PFSK-1 (cell line): ENCODE results near the gene USP53.

Experiments
- POLR2AphosphoS5 ChIP-seq: IDR thresholded peaks from 2 replicates; pipeline ENCODE4 v1.6.1; 2012; ENCODE audit warnings: low read depth, mild to moderate bottlenecking, control low read depth, low read length, moderate library complexity
- REST ChIP-seq, 2 experiments: IDR thresholded peaks; 2 replicates each; pipeline versions ENCODE4 v1.6.1 to v1.8.0; 2011 to 2012; ENCODE audit warnings: low read depth in 2 of 2, low read length in 2 of 2, control low read depth in 1 of 2, inconsistent platforms in 1 of 2, mild to moderate bottlenecking in 1 of 2, moderate library complexity in 1 of 2; ENCODE audit not compliant: insufficient read depth in 1 of 2
- TAF1 ChIP-seq: IDR thresholded peaks from 2 replicates; pipeline ENCODE4 v1.6.1; 2012; ENCODE audit warnings: low read length, control low read depth, borderline replicate concordance; ENCODE audit not compliant: insufficient read depth

- no peak for TF ChIP-seq POLR2AphosphoS5
- no peak for TF ChIP-seq TAF1
- TF ChIP-seq REST (IDR thresholded peaks at IDR 0.05; ENCODE audit: insufficient read depth in 1 of 2, low read depth in 2 of 2, low read length in 2 of 2), result no peak
These were observed 49.5 kb downstream of the USP53 start for GRCh38 chr4:119261986-119262385.
